Natural killer cell (primary cell): ENCODE data around the gene BICD1. TPM values are rescaled to one million over a fixed set of nuclear protein-coding genes. Genes with fewer than 3 reads are reported as not detected.

Experiments
- ATAC-seq, 3 donors: fragments of 150-1000 bp in 2 of 3; fragments of 200-7000 bp in 1 of 3; cut with Tn5 transposase; 1 replicate in 1 of 3; 2 replicates in 2 of 3; pipeline ENCODE4 v1.10.0; 2021; ENCODE audit warnings: mild to moderate bottlenecking in 2 of 3, moderate library complexity in 2 of 3
- DNase-seq, 2 donors: peaks; one replicate each; pipeline versions ENCODE4 v3.0.0 to v3.0.0-alpha.2; 2013 to 2021; ENCODE audit warnings: mixed read lengths in 1 of 2
- H3K27ac ChIP-seq: one replicate; pipeline ENCODE4 v1.5.1; 2013; ENCODE audit warnings: mild to moderate bottlenecking, low read length
- H3K27me3 ChIP-seq: one replicate; pipeline ENCODE4 v1.6.1; 2013; ENCODE audit warnings: low read length; ENCODE audit not compliant: control insufficient read depth, insufficient read depth
- H3K36me3 ChIP-seq: one replicate; pipeline ENCODE4 v1.6.1; 2013; ENCODE audit warnings: low read length; ENCODE audit not compliant: control insufficient read depth, insufficient read depth
- H3K4me1 ChIP-seq: one replicate; pipeline ENCODE4 v1.6.1; 2013; ENCODE audit warnings: low read length; ENCODE audit not compliant: control insufficient read depth, insufficient read depth
- H3K4me3 ChIP-seq: one replicate; pipeline ENCODE4 v1.5.1; 2013; ENCODE audit warnings: low read length
- H3K9me3 ChIP-seq: one replicate; pipeline ENCODE4 v1.6.1; 2013; ENCODE audit warnings: low read length; ENCODE audit not compliant: control insufficient read depth, insufficient read depth
- H3K27ac Mint-ChIP-seq, 2 donors: one replicate each; pipeline ENCODE4 v1.8.0; 2022; ENCODE audit warnings: mild to moderate bottlenecking in 2 of 2, mixed read lengths in 2 of 2, moderate library complexity in 1 of 2
- H3K27me3 Mint-ChIP-seq, 2 donors: one replicate each; pipeline ENCODE4 v1.8.0; 2022; ENCODE audit warnings: low read depth in 2 of 2, mixed read lengths in 2 of 2
- H3K36me3 Mint-ChIP-seq: one replicate; pipeline ENCODE4 v1.8.0; 2022; ENCODE audit warnings: mixed read lengths
- H3K4me1 Mint-ChIP-seq, 2 donors: one replicate each; pipeline ENCODE4 v1.8.0; 2022; ENCODE audit warnings: mixed read lengths in 2 of 2
- H3K4me3 Mint-ChIP-seq: one replicate; pipeline ENCODE4 v1.8.0; 2022; ENCODE audit warnings: mild to moderate bottlenecking, moderate library complexity, mixed read lengths
- H3K9me3 Mint-ChIP-seq, 2 donors: one replicate each; pipeline ENCODE4 v1.8.0; 2022; ENCODE audit warnings: mixed read lengths in 2 of 2
- WGBS: methylation state at CpG from one replicate; pipeline ENCODE4 v1.1.7; 2013; ENCODE audit warnings: missing lambda C conversion rate; ENCODE audit not compliant: insufficient coverage; 5-methylcytosine and 5-hydroxymethylcytosine counted together
- intact Hi-C: fragments of 100-400 bp; cut with micrococcal nuclease; formaldehyde crosslinking; loops from one replicate; pipeline ENCODE4 v1.14.2; 2022
- total RNA-seq, 4 donors: library from RNA; stranded (reverse); fragments of 120-200 nt in 1 of 4; gene quantifications; one replicate each; pipeline versions ENCODE4 v1.2.3 to v1.2.4, GENCODE V29; 2013 to 2022
- TF ChIP-seq, protein P1 (sequence below): fragments of 200-600 bp; IDR thresholded peaks from one replicate; pipeline ENCODE4 v1.8.0; 2022; ENCODE audit warnings: antibody characterized with exemption

Gene BICD1
- total RNA-seq, 3 donors from 2014 or later (not counting 1 experiment from before 2014, with no cell fraction given): 10.0 to 16.0 (median 15.5) TPM

DNA sequence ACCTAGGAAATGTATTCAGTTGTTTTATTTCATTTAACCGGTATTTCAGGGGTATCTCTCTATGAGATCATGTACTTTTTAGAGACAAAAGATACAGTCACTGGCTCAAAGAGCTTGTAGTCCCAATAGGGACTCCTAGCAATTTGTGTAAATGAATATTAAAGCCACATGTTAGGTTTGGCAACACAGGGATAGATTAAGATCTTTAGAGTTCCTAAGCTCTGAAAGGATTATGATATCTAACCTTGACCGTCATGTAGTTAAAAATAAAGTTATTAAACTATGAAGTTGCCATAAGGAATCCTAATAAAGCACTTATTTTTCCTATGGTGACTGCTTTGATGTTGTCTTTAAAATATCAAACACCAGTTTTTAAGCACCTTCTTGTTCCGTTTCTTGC lies 192.3 kb downstream of the BICD1 start:
- Histone ChIP-seq H3K27ac (no peak overlapping the region), H3K9me3 (no peaks in the 10 kb centered on the region), H3K4me1 (no peaks in the 10 kb centered on the region), H3K36me3 (peaks cover 2% of the 10 kb centered on the region), H3K4me3 (no peak overlapping the region), H3K27me3 (no peaks in the 10 kb centered on the region)
- intact Hi-C loops: no loop called here
- Mint-ChIP-seq H3K36me3 (no peaks in the 10 kb centered on the region), H3K27me3 (no peaks in the 10 kb centered on the region), H3K9me3 (no peaks in the 10 kb centered on the region), H3K27ac (no peak overlapping the region), H3K4me1 (no peaks in the 10 kb centered on the region), H3K4me3 (no peak overlapping the region)
- 79% methylated on average over 2 of the region's 3 CpGs for WGBS
- TF ChIP-seq, protein P1, sequence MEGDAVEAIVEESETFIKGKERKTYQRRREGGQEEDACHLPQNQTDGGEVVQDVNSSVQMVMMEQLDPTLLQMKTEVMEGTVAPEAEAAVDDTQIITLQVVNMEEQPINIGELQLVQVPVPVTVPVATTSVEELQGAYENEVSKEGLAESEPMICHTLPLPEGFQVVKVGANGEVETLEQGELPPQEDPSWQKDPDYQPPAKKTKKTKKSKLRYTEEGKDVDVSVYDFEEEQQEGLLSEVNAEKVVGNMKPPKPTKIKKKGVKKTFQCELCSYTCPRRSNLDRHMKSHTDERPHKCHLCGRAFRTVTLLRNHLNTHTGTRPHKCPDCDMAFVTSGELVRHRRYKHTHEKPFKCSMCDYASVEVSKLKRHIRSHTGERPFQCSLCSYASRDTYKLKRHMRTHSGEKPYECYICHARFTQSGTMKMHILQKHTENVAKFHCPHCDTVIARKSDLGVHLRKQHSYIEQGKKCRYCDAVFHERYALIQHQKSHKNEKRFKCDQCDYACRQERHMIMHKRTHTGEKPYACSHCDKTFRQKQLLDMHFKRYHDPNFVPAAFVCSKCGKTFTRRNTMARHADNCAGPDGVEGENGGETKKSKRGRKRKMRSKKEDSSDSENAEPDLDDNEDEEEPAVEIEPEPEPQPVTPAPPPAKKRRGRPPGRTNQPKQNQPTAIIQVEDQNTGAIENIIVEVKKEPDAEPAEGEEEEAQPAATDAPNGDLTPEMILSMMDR: no peak
- ATAC-seq: no peak
- DNase-seq: no peak

DNA sequence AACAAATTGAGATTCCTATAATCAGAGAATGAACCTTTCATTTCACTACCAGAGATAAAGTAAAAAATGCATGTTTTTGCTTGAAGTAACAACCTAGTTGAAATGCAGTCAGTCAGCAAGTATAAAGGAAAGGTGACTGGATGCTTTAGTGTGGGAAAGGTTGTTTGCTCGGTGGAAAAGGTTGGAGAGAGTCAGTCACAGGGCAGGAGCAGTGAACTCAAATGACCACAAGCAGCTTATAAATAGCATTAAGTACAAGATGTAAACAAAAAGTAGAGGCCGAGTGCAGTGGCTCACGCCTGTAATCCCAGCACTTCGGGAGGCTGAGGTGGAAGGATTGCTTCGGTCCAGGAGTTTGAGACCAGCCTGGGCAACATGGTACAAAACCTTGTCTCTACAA lies 194.6 kb downstream of the BICD1 start:
- intact Hi-C loops: no loop called here
- 90% methylated on average over 5 of the region's 5 CpGs for WGBS
- no peaks in the 10 kb centered on the region for H3K27me3 Mint-ChIP-seq
- Histone ChIP-seq H3K27ac (no peak overlapping the region), H3K9me3 (no peaks in the 10 kb centered on the region), H3K36me3 (no peaks in the 10 kb centered on the region), H3K4me1 (no peaks in the 10 kb centered on the region), H3K27me3 (no peaks in the 10 kb centered on the region), H3K4me3 (no peak overlapping the region)
- no peak for ATAC-seq
- H3K36me3 Mint-ChIP-seq: no peaks in the 10 kb centered on the region
- no peak for DNase-seq
- no peaks in the 10 kb centered on the region for H3K9me3 Mint-ChIP-seq
- H3K4me3 Mint-ChIP-seq: no peak overlapping the region
- TF ChIP-seq, protein P1: no peak
- no peak overlapping the region for H3K27ac Mint-ChIP-seq
- no peaks in the 10 kb centered on the region for H3K4me1 Mint-ChIP-seq

DNA sequence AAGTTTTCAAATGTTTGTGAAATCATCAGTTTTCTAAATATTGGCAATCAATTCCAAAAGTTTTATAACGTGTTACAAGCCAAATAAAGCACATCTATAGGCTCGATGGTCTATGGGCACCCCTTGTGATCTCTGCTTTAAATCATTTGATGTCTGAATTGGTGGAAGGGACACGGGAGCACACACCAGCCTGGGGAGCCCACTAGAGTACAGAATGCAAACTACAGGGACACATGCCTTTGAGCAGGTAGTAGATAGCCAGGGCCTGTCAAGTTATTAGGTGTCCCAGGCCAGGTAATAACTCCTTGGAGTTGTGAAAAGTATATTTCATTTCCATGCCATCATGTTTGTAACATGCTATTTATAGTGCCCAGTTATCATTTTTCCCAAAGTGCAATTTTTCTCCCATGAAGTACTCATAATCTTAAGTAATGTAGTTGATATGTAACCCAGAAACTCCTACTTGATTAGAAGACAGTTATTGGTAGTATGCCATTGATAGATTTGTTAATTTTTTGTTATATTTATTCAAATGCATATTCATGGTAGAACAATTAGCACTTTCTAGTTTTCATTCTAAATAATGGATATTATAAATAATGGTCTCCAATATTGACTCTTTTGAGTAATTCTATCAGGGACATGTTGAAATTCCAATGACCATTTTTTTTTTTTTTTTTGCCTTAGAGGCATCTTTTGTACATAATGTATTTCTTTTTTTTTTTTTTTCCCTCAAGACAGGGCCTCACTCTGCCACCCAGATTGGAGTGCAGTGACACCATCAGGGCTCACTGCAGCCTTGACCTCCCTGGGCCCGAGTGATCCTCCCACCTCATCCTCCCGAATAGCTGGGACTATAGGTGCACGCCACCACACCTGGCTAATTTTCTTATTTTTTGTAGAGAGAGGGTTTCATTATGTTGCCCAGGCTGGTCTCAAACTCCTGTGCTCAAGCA lies 195.8 kb downstream of the BICD1 start:
- Histone ChIP-seq H3K27ac (no peak overlapping the region), H3K36me3 (peaks cover 2% of the 10 kb centered on the region), H3K4me1 (no peaks in the 10 kb centered on the region), H3K4me3 (no peak overlapping the region), H3K9me3 (no peaks in the 10 kb centered on the region), H3K27me3 (no peaks in the 10 kb centered on the region)
- TF ChIP-seq, protein P1: no peak
- Mint-ChIP-seq H3K27me3 (no peaks in the 10 kb centered on the region), H3K27ac (no peak overlapping the region), H3K36me3 (no peaks in the 10 kb centered on the region), H3K4me3 (no peak overlapping the region), H3K9me3 (no peaks in the 10 kb centered on the region), H3K4me1 (no peaks in the 10 kb centered on the region)
- intact Hi-C loops: no loop called here
- ATAC-seq (peak in 2 of 3 donors; percentile 52 to 69), DNase-seq (no peak)
- 70% methylated on average over 4 of the region's 6 CpGs for WGBS
